GM21515 (cell line): ENCODE data around the gene ACTL6B.
"Not testable (repeated sequence)": the region's sequence is repeated elsewhere in the genome, so short reads cannot be mapped to it uniquely, and the experiment has no call there.

Experiments used
- ATAC-seq: cut with Tn5 transposase; IDR thresholded peaks from one replicate; pipeline ENCODE4 v1.9.1; 2021; ENCODE audit not compliant: unreplicated experiment

Gene ACTL6B

GRCh38 chr7:100671353-100672327 is 15.4 kb upstream of the ACTL6B start:
- no peak for ATAC-seq

DNA sequence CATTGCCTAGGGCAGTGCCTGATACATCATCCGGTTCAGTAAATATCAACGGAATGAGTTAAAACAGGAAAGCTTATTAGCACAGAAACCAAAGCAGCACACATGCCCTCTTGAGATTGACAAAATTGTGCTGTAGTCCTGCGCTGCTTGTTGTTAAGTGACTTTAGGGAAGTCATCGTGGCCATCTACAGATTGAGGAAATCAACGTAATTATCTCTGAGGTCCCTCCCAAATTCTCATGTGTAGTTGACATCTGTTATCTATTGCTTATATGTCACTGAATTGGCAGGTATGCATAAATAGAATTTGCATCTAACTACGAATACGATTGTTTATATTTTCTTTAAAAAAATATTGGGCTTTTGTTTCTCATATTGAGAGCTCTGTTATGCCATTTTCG is 13.8 kb upstream of the ACTL6B start:
- no peak for ATAC-seq

GRCh38 chr7:100669106-100669505 is 12.9 kb upstream of the ACTL6B start:
- not testable (repeated sequence) for ATAC-seq

GRCh38 chr7:100668069-100668449 is 11.8 kb upstream of the ACTL6B start:
- no peak for ATAC-seq

DNA sequence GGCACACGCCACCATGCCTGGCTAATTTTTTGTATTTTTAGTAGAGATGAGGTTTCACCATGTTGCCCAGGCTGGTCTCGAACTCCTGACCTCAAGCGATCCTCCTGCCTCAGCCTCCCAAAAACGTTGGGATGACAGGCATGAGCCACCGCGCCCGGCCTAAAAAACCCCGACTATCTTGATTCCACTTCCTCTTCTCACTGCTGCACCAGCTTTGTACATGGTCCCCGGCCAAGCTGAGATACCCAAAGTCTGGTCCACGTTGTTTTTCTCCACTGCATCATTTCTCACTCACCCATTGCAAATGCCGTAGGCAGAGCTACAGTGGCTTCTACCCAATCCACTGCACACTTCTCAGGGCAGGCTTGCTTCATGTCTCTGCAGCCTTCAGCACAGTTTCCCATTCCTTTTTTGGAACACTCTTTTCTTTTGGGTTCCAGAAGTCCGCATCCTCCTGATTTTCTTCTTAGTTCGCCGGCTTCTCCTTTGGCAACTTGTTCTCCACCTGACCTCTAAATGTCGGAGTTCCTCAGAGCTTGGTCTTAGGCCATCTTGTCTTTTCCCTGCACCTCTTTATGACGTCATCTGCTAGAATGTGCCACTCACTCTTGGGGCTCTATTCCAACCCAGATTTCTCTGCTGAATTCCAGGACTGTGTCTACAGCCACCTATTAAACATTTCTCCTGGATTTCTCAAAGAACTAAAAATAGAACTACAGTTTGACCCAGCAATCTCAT is 11.3 kb upstream of the ACTL6B start:
- no peak for ATAC-seq

- no peak for ATAC-seq
These were observed 9.0 kb upstream of the ACTL6B start for GRCh38 chr7:100665168-100665726.

DNA sequence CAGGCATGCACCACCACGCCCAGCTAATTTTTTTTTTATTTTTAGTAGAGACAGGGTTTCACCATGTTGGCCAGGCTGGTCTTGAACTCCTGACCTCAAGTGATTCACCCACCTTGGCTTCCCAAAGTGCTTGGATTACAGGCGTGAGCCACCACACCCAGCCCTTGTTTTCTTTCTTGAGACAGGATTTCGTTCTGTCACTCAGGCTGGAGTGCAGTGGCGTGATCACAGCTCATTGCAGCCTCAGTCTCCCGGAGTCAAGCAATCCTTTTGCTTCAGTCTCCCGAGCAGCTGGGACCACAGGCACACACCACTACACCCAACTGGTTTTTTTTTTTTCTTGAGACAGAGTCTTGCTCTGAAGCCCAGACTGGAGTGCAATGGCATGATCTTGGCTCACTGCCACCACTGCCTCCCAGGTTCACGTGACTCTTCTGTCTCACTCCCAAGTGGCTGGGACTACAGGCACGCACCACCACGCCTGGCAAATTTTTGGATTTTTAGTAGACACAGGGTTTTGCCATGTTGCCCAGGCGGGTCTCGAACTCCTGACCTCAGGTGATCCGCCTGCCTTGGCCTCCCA is 6.0 kb upstream of the ACTL6B start:
- not testable (repeated sequence) for ATAC-seq

GRCh38 chr7:100654908-100655831 is 1.1 kb downstream of the ACTL6B start:
- ATAC-seq: no peak

DNA sequence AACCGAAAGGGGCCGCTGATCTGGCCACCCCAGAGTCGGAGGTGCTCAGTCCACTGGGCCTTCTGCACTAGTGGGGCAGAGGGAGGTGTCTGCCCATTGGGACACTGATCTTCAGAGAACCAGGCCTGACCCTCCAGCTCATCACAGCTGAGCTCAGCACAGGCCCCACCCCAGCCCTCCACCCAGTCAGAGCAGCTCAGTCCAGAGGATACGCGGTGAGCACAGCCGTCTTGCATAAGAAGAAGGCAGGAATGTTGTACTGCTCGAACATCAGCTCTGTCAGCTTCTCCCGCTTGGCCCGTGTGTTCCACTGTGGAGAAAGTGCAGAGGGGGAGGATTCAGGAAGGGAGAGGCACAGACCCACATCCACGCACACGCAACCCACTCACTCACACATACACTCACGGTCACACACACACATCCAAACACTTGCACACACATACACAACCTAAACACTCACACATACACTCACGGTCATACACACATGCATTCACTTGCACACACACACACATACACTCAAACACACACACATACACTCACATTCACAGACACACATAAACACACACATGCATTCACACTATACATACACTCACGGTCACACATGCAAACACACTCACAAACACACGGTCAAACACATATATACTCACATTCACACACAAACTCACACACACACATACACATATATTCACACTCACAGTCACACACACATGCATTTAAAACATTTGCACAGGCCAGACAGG is 6.3 kb downstream of the ACTL6B start:
- no peak for ATAC-seq

DNA sequence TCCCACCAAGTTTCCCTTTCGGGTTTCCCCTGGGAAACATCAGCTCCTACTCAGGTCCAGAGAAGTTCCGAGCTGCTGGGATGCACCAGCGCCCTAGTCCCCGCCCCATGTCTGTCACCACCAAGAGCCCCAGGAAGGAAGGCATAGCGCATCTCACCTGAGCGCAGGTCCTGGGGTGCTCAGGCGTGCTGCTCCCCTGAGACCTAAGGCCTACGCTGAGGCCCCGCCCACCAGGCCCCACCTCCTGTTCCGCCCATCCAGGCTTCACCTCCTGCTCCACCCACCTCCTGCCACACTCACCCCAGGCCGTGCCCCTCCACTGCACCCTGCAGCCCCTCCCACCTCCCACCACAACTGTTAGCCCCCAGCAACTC is 13.7 kb downstream of the ACTL6B start:
- ATAC-seq: no peak

DNA sequence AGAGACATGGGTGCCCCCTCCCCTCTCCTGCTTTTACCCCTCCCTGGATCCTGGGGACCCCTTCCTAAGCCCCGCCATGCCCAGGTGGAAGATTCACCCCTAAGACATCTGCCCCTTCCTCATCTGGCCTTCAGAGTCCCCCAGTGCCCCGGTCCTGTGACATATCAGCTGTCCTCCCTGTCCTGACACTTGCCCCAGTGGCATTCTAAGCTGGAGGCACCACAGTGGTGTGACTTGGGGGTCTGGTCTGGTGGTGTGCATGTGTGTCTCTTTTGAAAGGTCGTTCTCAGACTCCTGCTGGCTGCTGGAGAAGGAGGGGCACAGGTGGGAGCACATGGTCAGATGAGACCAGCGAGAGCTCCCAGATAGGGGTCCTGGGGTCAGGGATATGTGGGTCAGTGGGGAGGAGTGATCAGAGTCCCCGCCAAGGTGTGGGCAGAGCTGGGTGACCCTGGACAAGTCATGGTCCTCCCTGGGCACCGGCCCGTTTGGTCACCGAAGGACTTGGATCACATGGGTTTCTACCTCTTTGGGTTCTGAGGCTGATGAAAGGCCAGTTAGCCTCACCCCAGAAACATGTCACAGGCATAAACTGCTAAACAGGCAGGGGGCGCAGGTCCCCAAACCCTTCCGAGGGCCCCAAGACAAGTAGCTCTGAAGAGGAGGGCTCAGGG is 14.3 kb downstream of the ACTL6B start:
- ATAC-seq: no peak

GRCh38 chr7:100641463-100641859 is 14.8 kb downstream of the ACTL6B start, which contains the start of gene TFR2:
Gene TFR2 (minus strand): TSS chr7:100641552. CDS start chr7:100641509, 43 bp downstream.
- ATAC-seq: no peak

GRCh38 chr7:100640517-100641440 is 15.5 kb downstream of the ACTL6B start:
- no peak for ATAC-seq

GRCh38 chr7:100639995-100640516 is 16.2 kb downstream of the ACTL6B start:
- no peak for ATAC-seq

DNA sequence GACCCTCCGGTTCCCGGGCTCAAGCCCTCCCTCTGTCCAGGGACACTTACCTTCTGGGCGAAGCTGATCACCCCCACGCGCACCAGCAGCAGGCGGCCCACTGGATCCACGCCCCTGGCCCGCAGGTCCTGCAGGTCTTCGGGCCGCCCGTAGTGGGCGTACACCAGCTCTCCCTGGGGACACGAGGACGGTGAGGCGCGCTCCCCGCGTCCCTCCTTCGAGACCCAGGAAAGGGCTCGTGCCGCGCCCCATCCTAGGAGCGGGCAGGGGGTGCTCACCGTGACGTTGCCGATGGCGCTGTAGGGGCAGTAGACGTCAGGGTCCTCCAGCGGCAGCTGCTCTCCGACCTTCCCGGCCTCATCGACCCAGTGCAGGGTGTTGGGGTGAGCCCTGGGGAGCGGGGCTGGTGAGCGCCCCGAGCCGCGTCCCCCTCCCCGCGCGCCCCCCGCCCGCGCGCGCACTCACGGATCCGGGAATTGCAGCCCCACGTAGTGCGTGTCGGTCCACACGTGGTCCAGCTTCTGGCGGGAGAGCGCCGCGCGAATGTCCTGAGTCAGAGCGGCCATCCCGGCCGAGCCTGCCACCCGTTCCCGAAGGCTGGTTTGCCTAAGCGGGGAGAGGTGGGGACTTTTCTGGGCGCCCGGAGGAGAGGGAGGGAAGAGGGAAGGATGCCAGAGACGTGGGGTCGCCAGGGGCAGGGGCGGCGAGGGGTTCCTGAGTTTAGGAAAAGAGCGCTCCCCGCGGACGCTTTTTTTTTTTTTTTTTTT is 23.1 kb downstream of the ACTL6B start:
- ATAC-seq: no peak

GRCh38 chr7:100630066-100630465 is 26.2 kb downstream of the ACTL6B start:
- no peak for ATAC-seq

- ATAC-seq: no peak
These were observed 27.0 kb downstream of the ACTL6B start for GRCh38 chr7:100629117-100629716.
